GF-D8 (cell line): ENCODE results near the gene MTHFSD.

Experiments
- DNase-seq: peaks from one replicate; lab custom pipeline; 2025; lab: John Stamatoyannopoulos, UW

Gene MTHFSD

DNA sequence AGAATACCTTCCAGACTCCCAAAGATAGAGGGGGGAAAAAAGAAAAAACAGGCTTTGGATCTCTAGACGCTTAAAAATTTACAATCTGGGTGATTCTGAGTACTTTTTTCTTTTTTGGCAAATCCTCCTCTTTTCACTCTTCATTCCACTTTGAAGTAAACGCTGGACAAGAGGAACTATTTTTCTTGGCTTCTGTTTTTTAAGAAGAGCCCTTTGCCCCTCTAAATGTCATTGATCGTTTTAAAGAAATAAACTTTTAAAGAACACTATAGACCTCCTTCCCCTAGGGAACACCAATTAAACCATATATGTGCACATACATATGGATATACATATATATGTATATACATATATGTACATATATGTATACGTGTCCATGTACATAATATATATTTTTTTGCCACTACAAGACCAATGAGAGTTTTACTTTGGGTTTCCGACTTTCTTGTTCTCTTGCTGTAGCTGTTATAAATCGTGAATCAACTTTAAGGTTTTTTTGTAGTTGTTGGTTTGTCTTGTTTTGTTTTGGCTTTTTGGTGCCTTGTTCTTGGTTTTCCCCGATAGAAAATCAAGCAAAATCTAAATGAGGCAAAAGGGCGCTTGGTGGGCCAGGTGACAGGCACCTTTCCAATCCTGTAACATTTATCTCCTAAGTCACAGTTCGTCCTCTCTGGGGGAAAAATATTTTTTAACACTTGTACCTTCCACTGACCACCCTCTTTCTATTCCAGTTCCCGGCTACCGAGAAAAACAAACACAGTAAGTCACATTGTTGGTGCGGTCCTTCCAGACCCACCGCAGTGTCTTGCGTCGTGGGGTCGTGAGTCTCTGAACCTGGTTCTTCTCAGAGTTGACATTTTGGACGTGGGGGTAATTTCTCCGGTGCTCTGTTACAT, 40.3 kb downstream of the MTHFSD start:
- no peak for DNase-seq

DNA sequence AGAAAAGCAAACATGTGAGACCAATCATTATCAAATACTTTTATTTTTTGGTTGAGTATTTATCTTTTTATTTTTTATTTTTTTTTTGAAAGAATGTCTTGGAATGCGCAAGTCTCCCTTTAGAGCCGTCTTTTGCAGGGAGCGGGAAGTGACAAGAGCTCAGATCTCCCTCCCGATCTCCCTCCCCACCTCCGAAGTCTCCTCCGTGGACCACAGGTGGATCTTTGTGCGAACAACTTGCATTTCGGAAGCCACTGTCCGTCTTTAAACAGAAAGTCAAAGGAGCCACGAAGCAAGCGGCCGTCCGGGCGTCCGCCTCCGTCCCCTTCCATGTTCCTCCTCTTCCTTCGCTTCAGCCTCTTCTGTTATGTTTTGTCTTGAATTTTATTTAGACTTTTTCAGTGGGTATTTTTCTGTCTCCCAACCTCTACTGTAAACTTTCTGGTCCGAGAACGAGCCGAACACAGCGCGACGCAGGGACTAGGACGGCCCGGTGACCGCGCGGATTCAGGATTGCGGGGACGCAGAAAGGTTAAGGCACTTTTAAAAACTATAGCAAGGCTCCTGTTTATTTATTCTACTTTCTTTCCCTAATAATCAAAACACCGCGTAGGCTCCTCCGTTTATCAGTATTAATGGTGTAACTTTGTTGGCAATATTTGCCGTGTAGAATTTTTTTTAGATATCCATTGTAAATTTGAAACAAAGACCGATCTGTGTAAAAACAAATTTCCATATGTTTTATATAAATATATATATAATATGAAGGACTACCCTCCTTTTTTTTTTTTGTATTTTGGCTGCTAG, 41.4 kb downstream of the MTHFSD start:
- DNase-seq: no peak

- DNase-seq: no peak
These were observed 42.1 kb downstream of the MTHFSD start for GRCh38 chr16:86512860-86513470.

DNA sequence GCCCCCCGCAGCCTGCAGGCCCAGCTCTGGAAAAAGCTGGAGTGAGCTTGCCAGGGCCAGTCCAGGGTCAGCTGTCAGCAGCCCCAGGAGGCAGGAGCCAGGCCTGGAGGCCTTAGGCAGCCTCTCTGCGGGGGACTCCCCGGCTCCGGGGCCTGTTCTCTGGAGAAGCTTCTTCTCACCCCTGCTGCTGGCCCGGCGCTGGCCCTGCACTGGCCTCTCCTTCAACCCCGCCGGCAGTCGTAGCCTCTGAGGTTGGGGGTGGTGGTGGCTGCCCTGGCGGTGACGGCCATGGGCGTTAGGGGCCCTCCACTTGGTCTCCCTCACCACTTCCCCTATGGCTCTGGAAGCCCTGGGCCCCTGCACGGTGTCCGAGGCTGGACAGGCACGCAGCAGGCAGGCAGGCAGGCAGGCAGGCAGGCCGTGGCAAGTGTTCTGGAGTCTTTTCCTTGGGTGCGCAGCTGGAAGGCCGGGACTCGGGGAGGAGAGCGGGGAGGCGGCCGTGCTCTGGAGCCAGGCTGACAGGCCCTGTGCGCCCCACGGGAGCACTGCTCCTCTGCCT, 42.7 kb downstream of the MTHFSD start:
- no peak for DNase-seq

DNA sequence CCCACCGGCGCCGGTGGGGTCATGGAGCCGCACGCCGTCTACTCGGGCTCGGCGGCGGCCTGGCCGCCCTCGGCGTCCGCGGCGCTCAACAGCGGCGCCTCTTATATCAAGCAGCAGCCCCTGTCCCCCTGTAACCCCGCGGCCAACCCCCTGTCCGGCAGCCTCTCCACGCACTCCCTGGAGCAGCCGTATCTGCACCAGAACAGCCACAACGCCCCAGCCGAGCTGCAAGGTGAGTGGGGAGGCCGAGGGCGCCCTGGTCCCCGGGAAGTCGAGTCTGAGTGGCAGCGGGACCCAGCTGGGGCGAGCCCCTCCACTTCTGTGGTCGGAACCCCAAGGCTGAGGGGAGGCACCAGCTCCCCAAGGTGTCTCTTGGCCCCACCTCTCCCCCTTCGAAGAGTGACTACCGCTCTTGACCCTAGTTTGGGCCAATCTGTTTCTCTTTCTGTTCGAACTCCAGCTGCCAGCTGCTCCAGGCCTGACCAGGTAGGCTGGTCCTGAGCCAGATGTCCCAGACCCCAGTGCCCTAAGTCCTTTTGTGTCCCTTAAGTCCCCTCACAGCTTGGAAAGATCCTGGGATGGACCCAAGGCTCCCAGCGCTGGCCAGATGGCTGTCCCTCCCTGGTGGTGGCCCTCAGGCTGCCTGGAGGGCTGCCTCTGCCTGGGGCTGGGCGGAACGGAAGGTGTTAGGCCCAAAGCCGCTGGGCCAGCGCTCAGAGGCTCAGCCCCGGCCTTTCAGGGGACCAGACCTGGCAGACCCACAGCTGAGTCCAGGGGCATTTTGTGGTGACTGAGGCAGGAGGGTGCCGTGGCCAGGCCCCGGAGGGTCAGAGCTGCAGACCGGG, 43.5 kb downstream of the MTHFSD start:
- no peak for DNase-seq

- no peak for DNase-seq
These were observed 44.4 kb downstream of the MTHFSD start, which contains the start of gene FOXF1 for GRCh38 chr16:86510465-86511261. Gene FOXF1, plus strand, starts transcription at chr16:86510527. Its CDS starts 43 bp downstream, at chr16:86510570.

- no peak for DNase-seq
These were observed 45.1 kb downstream of the MTHFSD start for GRCh38 chr16:86509759-86510464.

DNA sequence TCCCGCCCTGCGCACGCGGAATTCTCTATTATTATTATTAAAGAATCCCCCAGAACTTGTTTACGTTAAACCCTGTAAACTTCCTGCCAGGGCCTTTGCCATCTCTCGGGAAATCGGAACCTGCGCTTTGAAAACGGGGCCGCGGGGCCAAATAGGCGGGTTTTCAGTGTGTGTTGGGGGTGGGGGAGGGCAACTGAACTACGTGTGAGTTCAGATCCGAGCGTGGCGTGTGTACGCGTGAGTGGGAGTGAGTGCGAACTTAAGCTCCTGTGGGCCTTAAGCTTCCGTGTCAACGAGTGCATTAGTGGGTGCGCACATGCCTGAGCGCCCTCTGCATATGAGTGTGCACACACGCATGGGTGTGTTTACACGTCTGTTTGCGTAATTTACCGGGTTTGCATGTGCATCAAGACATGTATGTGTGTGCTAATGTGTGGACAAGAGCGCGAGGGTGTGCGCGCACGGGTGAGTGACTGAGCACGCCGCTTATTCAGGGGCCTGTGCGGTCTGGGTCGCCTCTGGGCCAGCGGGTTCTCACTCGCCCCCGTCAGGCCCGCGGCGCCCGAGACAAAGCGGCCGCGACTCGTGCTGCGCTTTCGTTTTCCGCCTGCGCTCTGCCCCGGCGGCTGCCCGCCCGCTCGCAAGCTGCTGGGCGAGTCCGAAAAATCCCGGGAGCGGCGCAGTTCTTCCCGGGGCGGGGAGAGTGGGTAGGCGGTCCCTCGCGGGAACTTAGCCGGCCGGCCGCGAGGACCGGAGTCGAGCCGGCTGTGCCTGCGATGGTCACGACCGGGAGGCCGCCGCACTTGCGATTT, 45.9 kb downstream of the MTHFSD start:
- no peak for DNase-seq

DNA sequence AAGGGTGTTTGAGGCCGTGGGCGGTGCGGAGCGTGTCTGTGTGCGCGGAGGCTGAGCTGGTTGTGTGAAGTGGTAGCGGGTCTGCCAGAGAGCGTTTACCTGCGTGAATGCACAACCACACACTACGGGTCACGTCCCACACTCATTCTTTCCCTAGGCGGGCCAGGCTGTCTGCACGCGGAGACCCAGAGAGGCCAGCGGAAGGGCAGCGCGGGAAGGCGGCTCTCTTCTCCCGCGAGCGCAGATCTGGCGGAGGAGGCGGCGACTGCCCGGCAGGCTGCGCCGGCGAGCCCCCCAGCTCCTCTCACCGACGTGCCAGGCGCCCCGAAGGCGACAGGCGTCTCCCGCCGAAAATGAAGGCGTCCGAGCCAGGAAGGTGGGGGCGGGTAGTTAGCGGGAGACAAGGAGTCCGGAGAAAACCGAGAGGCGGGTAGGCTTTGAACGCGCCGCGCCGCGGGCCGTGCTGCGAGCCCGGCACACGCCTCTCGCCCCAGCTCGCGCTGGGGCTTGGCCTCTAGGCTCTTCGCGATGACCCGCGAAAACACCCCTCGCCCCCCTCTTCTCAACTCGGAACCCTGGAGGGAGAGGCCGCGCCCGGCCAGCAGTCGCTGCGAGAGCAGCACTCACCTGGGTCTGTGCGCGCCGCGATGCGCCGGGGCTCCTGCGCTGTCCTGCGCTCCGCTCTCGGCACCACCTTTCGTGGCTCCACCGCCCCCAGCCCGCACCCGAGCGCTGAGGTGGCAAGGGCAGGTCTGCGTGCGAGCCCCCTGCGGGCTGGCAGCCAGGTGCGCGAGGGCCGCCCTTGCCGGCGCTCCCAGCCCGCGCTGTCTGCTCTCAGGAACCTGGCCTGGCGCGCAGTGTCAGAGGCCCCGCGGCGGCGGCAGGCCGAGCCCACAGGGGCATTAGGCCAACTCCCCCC, 46.7 kb downstream of the MTHFSD start:
- DNase-seq: no peak

- DNase-seq: no peak
These were observed 47.6 kb downstream of the MTHFSD start for GRCh38 chr16:86507173-86508027.

DNA sequence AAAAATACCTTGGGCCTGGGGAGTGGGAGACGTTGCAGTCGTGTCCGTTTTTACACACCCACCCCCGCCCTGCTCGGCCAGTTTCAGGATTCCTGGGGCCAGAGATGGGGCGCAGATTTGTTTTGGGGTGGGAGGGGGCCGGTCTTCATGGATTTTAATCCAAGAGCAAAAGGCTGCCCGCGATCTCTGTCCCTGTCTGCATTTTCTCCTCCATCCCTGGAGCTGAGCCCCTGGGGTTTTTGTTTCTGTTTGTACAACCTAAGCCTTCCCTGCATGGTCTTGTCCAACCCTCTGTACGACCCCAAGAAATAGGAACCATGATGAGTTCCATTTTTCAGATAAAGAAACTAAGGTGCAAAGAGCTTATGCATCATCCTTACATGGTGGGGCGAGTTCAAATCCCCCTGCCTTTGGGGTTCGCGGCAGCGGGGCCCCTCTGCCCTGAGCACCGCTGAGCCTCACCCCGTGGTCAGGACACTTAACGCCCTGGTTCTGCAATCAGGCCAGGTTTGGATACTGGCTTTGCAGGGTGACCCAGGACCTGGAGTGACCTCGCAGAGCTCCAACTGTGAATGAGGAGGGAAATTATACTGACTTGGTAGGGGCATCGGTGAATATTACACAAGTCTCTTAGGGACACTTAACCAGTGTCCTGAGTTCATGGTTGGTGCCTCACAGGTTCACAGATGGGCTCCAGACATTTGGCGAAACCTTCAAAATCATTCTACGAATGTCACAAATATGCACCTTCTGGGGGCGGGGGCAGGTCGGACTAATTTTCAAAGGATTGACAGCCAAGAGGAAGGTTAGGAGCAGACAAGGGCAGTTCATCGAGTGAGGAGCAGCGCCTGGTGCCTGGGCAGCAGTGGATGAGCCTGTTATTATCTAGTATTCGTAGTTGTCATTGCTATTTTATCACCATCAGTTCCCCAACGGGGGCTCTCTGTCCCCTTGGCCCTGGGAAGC, 48.9 kb downstream of the MTHFSD start:
- DNase-seq: no peak

- DNase-seq: no peak
These were observed 49.7 kb downstream of the MTHFSD start for GRCh38 chr16:86505185-86505898.

DNA sequence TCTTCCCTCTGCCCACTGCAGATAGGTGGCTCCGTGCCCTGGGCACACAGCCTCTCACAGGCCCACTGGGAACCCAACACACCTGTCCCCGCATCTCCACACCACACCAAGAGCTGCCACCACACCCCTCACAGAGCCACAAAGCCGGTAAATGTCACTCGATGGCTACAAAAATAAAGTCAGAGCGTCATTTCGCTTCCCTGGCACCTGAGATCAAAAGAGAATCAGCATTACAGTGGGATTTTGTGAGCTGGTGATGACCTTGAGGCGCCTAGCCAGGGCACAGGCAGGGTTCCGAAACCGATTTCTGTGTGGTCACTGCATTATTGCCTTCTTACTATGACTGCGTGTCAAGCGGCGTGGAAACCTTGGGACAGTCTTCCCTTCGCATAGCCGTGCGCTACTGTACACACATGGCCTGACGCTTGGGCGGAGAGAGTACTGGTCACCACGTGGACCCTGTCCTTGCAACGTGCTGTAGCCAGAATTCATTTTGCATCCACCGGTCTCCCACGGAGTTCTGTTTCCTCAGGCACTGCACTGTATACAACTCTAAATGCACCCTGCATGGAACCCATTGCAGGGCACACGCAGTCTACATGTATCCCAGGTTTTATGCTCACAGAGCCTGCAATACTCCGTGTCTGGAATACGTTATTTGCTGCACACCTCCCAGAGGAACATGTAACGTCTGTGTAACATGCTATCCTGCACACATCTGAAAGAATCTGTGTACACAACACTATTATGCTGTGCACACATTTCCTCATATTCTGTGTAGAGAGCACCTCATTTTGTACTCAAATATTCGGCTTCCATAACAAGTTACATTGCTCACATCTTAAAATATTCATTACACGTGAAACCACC, 50.5 kb downstream of the MTHFSD start:
- no peak for DNase-seq

DNA sequence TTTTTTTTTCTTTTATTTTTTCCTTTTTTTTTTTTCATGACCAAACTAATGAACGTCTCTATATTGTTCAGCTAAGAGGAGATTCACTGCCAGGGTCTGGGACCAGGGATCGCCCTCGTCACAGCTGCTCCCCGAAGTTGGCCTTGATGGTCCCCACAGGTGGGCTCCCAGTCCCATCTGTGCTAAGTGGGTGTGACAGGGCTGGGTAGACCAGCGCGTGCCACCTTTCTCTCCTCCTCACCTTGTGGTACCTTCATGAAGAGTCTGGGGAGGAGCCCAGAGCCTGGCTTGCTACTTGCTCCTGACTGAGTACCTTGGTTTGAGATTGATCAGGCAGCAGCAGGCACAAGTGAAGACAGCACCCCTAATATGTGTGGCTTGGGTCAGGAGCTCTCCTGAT, 51.2 kb downstream of the MTHFSD start:
- no peak for DNase-seq
